HepG2 (cell line): ENCODE measurements around the gene CACNG4. TPM values are rescaled to one million over a fixed set of nuclear protein-coding genes. Genes with fewer than 3 reads are reported as not detected.

Experiments
- ATAC-seq: fragments of 200-7000 bp; cut with Tn5 transposase; 3 replicates; pipeline ENCODE4 v1.9.1; 2020; ENCODE audit warnings: mild to moderate bottlenecking, moderate library complexity
- BruUV-seq: library from RNA; stranded (reverse); fragments of 400-500 nt; replicated peaks from 2 replicates; lab custom pipeline; 2021; lab: Mats Ljungman, UMichigan
- CTCF ChIA-PET: fragments of 300-600 bp; formaldehyde crosslinking; extraction: SDS; loops from one replicate; lab custom pipeline; 2021; ENCODE audit warnings: low total read pairs, inconsistent platforms, low intra/inter-chr PET ratio; lab: Yijun Ruan, JAX
- POLR2A ChIA-PET: fragments of 350-600 bp; sonication (Branson Sonifier 250); formaldehyde crosslinking; loops from one replicate; lab custom pipeline; 2020; ENCODE audit warnings: antibody characterized with exemption, inconsistent platforms; lab: Yijun Ruan, JAX
- DNase-seq: peaks from one replicate; pipeline ENCODE4 v3.0.0-alpha.2; 2015; ENCODE audit warnings: low spot score
- FAIRE-seq: peaks from 3 replicates; lab custom pipeline; 2011; peaks lifted over from hg19 to GRCh38; lab: Jason Lieb, UNC
- H2AFZ ChIP-seq: one replicate; pipeline ENCODE4 v1.6.1; 2011; ENCODE audit warnings: low read length, inconsistent platforms
- H3K27ac ChIP-seq: fragments of 300-600 bp; 3 replicates; pipeline ENCODE4 v1.8.0; 2011; ENCODE audit warnings: mixed run types, mild to moderate bottlenecking, mixed read lengths, low read length, inconsistent platforms; ENCODE audit not compliant: insufficient read depth; ENCODE audit errors: extremely low read length
- H3K27me3 ChIP-seq, 2 experiments: fragments of 200-600 bp in 1 of 2; 2 replicates in 1 of 2; 3 replicates in 1 of 2; pipeline versions ENCODE4 v1.6.0 to v1.8.0; 2011; ENCODE audit warnings: low read length in 2 of 2, mild to moderate bottlenecking in 2 of 2, moderate library complexity in 2 of 2, inconsistent platforms in 1 of 2; ENCODE audit not compliant: insufficient read depth in 2 of 2, control insufficient read depth in 1 of 2
- H3K36me3 ChIP-seq, 2 experiments: fragments of 200-600 bp in 1 of 2; replicated peaks in 1 of 2; 2 replicates in 1 of 2; 3 replicates in 1 of 2; pipeline versions ENCODE4 v1.5.1 to v1.8.0; 2011; ENCODE audit warnings: low read length in 2 of 2, inconsistent platforms in 1 of 2; ENCODE audit not compliant: insufficient read depth in 2 of 2, control insufficient read depth in 1 of 2
- H3K4me1 ChIP-seq: 2 replicates; pipeline ENCODE4 v1.5.1; 2012; ENCODE audit warnings: low read length, inconsistent platforms; ENCODE audit not compliant: insufficient read depth
- H3K4me2 ChIP-seq: 2 replicates; pipeline ENCODE4 v1.6.0; 2011; ENCODE audit warnings: low read depth, low read length, inconsistent platforms
- H3K4me3 ChIP-seq, 3 experiments: fragments of 200-600 bp in 1 of 3; sonication (generic), shearing (Covaris generic) in 1 of 3; replicated peaks in 1 of 3; 2 replicates each; pipeline ENCODE4 v1.5.1; 2011 to 2016; ENCODE audit warnings: low read length in 3 of 3, inconsistent platforms in 2 of 3, low read depth in 2 of 3, mild to moderate bottlenecking in 2 of 3, control low read depth in 1 of 3, mixed read lengths in 1 of 3; ENCODE audit not compliant: insufficient read depth in 1 of 3
- H3K79me2 ChIP-seq: one replicate; pipeline ENCODE4 v1.6.1; 2011; ENCODE audit warnings: low read length, inconsistent platforms; ENCODE audit not compliant: insufficient read depth
- H3K9ac ChIP-seq: 2 replicates; pipeline ENCODE4 v1.6.0; 2011; ENCODE audit warnings: mild to moderate bottlenecking, low read depth, low read length, inconsistent platforms; ENCODE audit not compliant: insufficient read depth
- H3K9me3 ChIP-seq: 2 replicates; pipeline ENCODE4 v1.5.1; 2012; ENCODE audit warnings: mild to moderate bottlenecking, low read length
- H4K20me1 ChIP-seq: 2 replicates; pipeline ENCODE4 v1.6.0; 2011; ENCODE audit warnings: inconsistent platforms, mild to moderate bottlenecking, low read length, moderate library complexity; ENCODE audit not compliant: insufficient read depth
- ARNT ChIP-seq: fragments of 450-650 bp; IDR thresholded peaks from 2 replicates; pipeline ENCODE4 v1.6.1; 2017
- HINFP ChIP-seq: sonication (generic); formaldehyde crosslinking; IDR thresholded peaks from 2 replicates; pipeline ENCODE4 v1.4.0; 2020; ENCODE audit warnings: low read depth, mild to moderate bottlenecking, missing genetic modification reagents
- HNRNPH1 ChIP-seq: fragments of 200-400 bp; formaldehyde crosslinking; optimal IDR thresholded peaks from 2 replicates; pipeline ENCODE3; 2017; ENCODE audit warnings: mild to moderate bottlenecking, low read depth, low read length
- JUN ChIP-seq: sonication (generic); formaldehyde crosslinking; IDR thresholded peaks from 2 replicates; pipeline ENCODE4 v1.4.0; 2020; ENCODE audit warnings: mild to moderate bottlenecking, missing genetic modification reagents
- PAF1 ChIP-seq: IDR thresholded peaks from 2 replicates; pipeline ENCODE4 v1.6.1; 2016; ENCODE audit warnings: missing genetic modification reagents, missing compliant biosample characterization
- RAD21 ChIP-seq: fragments of 450-650 bp; formaldehyde crosslinking; IDR thresholded peaks from 2 replicates; pipeline ENCODE4 v1.5.0; 2020; ENCODE audit warnings: mild to moderate bottlenecking
- TRIM24 ChIP-seq: sonication (generic); formaldehyde crosslinking; IDR thresholded peaks from 2 replicates; pipeline ENCODE4 v1.8.0; 2022; ENCODE audit warnings: mild to moderate bottlenecking, missing genetic modification reagents
- ZBTB39 ChIP-seq: sonication (generic); formaldehyde crosslinking; IDR thresholded peaks from 2 replicates; pipeline ENCODE4 v1.5.0; 2020; ENCODE audit warnings: missing genetic modification reagents
- ZNF597 ChIP-seq: sonication (generic); formaldehyde crosslinking; IDR thresholded peaks from 2 replicates; pipeline ENCODE4 v1.5.0; 2020; ENCODE audit warnings: missing genetic modification reagents
- WGBS: methylation state at CpG from one replicate; pipeline ENCODE4 v1.1.6; 2017; ENCODE audit warnings: low lambda C conversion rate; 5-methylcytosine and 5-hydroxymethylcytosine counted together
- in situ Hi-C: cut with HindIII; loops from 2 replicates; pipeline ENCODE4 v1.10.0; 2017; ENCODE audit warnings: low pct_unique_long_range_greater_than_20kb; ENCODE audit not compliant: extremely low pct_ligation_motif_present
- intact Hi-C: fragments of 100-400 bp; cut with micrococcal nuclease; formaldehyde crosslinking; loops from one replicate; pipeline ENCODE4 v1.10.0; 2022; ENCODE audit not compliant: unreplicated experiment
- polyA plus RNA-seq, 8 experiments: library from polyadenylated mRNA; depleted of rRNA in 3 of 8; stranded (reverse) in 7 of 8; unstranded in 1 of 8; fragments of >200 nt; fragmentation: Illumina TruSeq in 4 of 8; extraction: Trizol in 4 of 8; gene quantifications; 2 replicates each; pipeline versions ENCODE4 v1.2.1 to v1.2.3, GENCODE V29; 2011 to 2016; ENCODE audit warnings: low read depth in 4 of 8, missing spikeins in 1 of 8, mixed read lengths in 1 of 8; ENCODE audit not compliant: insufficient read depth in 1 of 8
- total RNA-seq, 5 experiments: library from RNA; depleted of rRNA; stranded (reverse); fragments of >200 nt; fragmentation: Illumina TruSeq; extraction: Trizol; gene quantifications; 2 replicates each; pipeline ENCODE4 v1.2.3, GENCODE V29; 2016; ENCODE audit warnings: low read depth in 1 of 5
- TF ChIP-seq, protein P1 (sequence below): sonication (generic); formaldehyde crosslinking; IDR thresholded peaks from 2 replicates; pipeline ENCODE4 v1.8.0; 2022; ENCODE audit warnings: missing genetic modification reagents, mild to moderate bottlenecking, inconsistent platforms, borderline replicate concordance
- TF ChIP-seq, protein P2 (sequence below): sonication (generic); formaldehyde crosslinking; IDR thresholded peaks from 2 replicates; pipeline ENCODE4 v1.5.1; 2020; ENCODE audit warnings: missing genetic modification reagents, mild to moderate bottlenecking, borderline replicate concordance
- TF ChIP-seq, protein P3 (sequence below): sonication (generic); formaldehyde crosslinking; IDR thresholded peaks from 2 replicates; pipeline ENCODE4 v1.4.0; 2020; ENCODE audit warnings: missing genetic modification reagents

CACNG4 gene
- total and polyA plus RNA-seq, 2 of the 13 experiments (the other 11 are each of a cell fraction or from before 2014, with no cell fraction given), result 0.09 TPM

DNA sequence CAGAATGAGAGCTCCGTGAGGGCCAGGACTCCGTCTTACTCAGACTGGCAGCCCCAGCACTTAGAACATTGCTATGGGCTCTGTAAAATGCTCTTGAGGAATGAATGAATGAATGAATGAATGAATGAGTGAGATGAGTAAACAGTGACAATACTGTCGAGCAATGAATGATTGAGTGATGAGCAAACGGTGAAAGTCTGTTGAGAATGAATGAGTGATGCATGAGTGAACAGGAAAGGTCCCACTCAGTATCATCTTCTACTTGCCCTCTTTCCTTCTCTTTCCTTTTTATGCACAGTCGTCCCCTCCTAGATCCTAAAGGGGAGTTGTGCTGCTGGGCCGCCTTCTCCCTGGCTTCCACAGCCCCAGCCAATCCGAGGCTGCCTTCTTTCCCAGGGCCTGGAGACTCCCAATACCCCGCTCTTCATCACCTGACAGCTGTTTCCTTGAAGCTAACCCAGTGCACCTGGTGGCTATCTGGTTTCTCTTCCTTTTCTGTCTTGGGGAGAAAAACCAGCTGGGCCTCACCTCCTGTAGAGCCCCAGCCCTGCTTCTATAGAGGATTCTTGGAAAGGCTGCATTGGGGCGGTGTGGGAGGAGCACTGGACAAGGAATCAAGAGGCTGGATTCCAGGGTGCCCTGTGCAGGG, 47.1 kb downstream of the CACNG4 start (continued):
- TF ChIP-seq JUN (no peak), RAD21 (CRISPR knock-in tag) (no peak), TRIM24 (CRISPR knock-in tag) (no peak), HNRNPH1 (no peak), PAF1 (CRISPR knock-in tag) (no peak)
- TF ChIP-seq, protein P1, sequence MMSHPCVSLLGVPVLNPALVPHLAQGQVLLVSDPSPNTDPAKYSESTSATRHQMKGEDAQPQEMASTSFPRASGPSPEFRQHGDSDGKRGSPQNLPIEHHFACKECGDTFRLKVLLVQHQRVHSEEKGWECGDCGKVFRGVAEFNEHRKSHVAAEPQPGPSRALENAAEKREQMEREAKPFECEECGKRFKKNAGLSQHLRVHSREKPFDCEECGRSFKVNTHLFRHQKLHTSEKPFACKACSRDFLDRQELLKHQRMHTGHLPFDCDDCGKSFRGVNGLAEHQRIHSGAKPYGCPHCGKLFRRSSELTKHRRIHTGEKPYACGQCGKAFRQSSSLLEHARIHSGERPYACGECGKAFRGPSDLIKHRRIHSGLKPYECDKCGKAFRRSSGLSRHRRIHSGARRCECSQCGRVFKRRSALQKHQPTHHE, result no peak
- TF ChIP-seq, protein P2, sequence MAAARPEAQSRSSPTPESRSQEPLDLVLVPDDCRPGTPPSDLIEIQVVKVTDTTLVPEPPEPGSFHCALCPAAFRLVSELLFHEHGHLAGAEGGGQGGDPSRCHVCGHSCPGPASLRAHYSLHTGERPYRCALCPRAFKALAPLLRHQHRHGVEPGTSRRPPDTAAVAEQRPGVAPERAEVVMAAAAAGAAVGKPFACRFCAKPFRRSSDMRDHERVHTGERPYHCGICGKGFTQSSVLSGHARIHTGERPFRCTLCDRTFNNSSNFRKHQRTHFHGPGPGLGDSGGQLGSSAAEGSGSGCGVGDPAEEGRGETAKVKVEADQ, result no peak
- TF ChIP-seq, all 625 proteins: peak for 0

DNA sequence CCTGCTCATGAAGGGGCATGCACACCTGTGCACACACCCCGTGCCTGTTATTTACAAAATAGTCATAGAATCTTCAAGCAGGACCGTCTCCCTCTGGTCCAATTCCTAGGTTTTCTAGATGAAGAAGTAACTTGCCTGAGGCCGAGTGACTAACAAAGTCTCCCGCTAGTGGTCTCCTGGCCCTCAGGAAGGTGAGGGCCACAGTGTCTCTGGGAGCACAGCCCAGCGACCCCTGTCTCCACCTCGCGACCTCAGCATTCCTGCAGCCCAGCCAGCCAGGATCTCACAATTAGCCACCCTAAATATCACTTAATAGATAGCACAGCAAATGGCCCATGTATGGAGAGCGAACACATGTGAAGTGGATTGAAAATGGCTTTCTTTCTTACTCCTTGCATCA, 49.4 kb downstream of the CACNG4 start:
- CTCF ChIA-PET, result no interaction called here
- H4K20me1 ChIP-seq, result no peaks in the 10 kb centered on the region
- intact Hi-C loops, result no loop called here
- H3K27ac ChIP-seq, result no peak overlapping the region
- no peak overlapping the region for H3K4me2 ChIP-seq
- H3K79me2 ChIP-seq, result no peaks in the 10 kb centered on the region
- H3K9ac ChIP-seq, result no peak overlapping the region
- no peak for FAIRE-seq
- H3K4me3 ChIP-seq, result no peak overlapping the region
- no peaks in the 10 kb centered on the region for H3K36me3 ChIP-seq
- no peak overlapping the region for H2AFZ ChIP-seq
- BruUV-seq, result no TSS peak
- WGBS, result 52% methylated on average over 8 of the region's 8 CpGs
- POLR2A ChIA-PET, result no interaction called here
- peaks cover 3 to 17% of the 10 kb centered on the region in 2 experiments; a peak in 3 of 5 replicates for H3K27me3 ChIP-seq
- DNase-seq, result no peak
- H3K9me3 ChIP-seq, result no peaks in the 10 kb centered on the region
- no peak for ATAC-seq
- in situ Hi-C loops, result no loop called here
- H3K4me1 ChIP-seq, result no peaks in the 10 kb centered on the region
- TF ChIP-seq HINFP, result no peak
- no peak for TF ChIP-seq ZBTB39 (CRISPR knock-in tag)
- no peak for TF ChIP-seq ZNF597 (CRISPR knock-in tag)
- no peak for TF ChIP-seq ARNT
- TF ChIP-seq, protein P3, sequence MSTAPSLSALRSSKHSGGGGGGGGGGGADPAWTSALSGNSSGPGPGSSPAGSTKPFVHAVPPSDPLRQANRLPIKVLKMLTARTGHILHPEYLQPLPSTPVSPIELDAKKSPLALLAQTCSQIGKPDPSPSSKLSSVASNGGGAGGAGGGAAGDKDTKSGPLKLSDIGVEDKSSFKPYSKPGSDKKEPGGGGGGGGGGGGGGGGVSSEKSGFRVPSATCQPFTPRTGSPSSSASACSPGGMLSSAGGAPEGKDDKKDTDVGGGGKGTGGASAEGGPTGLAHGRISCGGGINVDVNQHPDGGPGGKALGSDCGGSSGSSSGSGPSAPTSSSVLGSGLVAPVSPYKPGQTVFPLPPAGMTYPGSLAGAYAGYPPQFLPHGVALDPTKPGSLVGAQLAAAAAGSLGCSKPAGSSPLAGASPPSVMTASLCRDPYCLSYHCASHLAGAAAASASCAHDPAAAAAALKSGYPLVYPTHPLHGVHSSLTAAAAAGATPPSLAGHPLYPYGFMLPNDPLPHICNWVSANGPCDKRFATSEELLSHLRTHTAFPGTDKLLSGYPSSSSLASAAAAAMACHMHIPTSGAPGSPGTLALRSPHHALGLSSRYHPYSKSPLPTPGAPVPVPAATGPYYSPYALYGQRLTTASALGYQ, result no peak
